SHP77 treated with DMSO at 0.1 percent for 48 hours (cell line): ENCODE data around the gene KAT2B.
"Not testable (repeated sequence)": the region's sequence is repeated elsewhere in the genome, so short reads cannot be mapped to it uniquely, and the experiment has no call there.

Experiments used
- DNase-seq: peaks from one replicate; lab custom pipeline; 2025; lab: John Stamatoyannopoulos, UW

The KAT2B gene

GRCh38 chr3:20039765-20040547, at the start of gene KAT2B:
Gene KAT2B (plus strand): TSS chr3:20040446. CDS start chr3:20040478, 32 bp downstream.
- DNase-seq = peak; percentile 38

GRCh38 chr3:19994796-19995195, 45.5 kb upstream of the KAT2B start:
- DNase-seq = no peak

- no peak for DNase-seq
These were observed 42.7 kb upstream of the KAT2B start for GRCh38 chr3:19997502-19997901.

- no peak for DNase-seq
These were observed 38.3 kb upstream of the KAT2B start for GRCh38 chr3:20001932-20002331.

- DNase-seq = no peak
These were observed 32.3 kb upstream of the KAT2B start for GRCh38 chr3:20007960-20008359.

GRCh38 chr3:20008646-20009045, 31.6 kb upstream of the KAT2B start:
- no peak for DNase-seq

- no peak for DNase-seq
These were observed 28.1 kb upstream of the KAT2B start, which contains the start of gene PP2D1 for GRCh38 chr3:20012164-20012563. Gene PP2D1 (minus strand): TSS chr3:20012264. CDS start chr3:20012072, 192 bp downstream.

- no peak for DNase-seq
These were observed 26.9 kb upstream of the KAT2B start for GRCh38 chr3:20013396-20013795.

GRCh38 chr3:20015525-20015924, 24.7 kb upstream of the KAT2B start:
- DNase-seq = no peak

GRCh38 chr3:20016076-20016475, 24.2 kb upstream of the KAT2B start:
- DNase-seq = not testable (repeated sequence)

GRCh38 chr3:20022954-20023622, 17.2 kb upstream of the KAT2B start:
- DNase-seq = no peak

GRCh38 chr3:20023623-20024405, 16.4 kb upstream of the KAT2B start:
- DNase-seq = no peak

GRCh38 chr3:20027136-20027535, 13.1 kb upstream of the KAT2B start:
- no peak for DNase-seq

GRCh38 chr3:20028905-20029331, 11.3 kb upstream of the KAT2B start:
- DNase-seq = no peak

- not testable (repeated sequence) for DNase-seq
These were observed 8.3 kb upstream of the KAT2B start for GRCh38 chr3:20031939-20032338.

GRCh38 chr3:20035019-20035418, 5.2 kb upstream of the KAT2B start:
- no peak for DNase-seq

GRCh38 chr3:20037255-20037996, 2.8 kb upstream of the KAT2B start:
- no peak for DNase-seq

- no peak for DNase-seq
These were observed 1.4 kb upstream of the KAT2B start for GRCh38 chr3:20038699-20039465.

GRCh38 chr3:20039466-20039764, 831 bp upstream of the KAT2B start:
- DNase-seq = no peak

GRCh38 chr3:20040548-20041196, 426 bp downstream of the KAT2B start:
- DNase-seq = no peak
